IMR-90 (cell line): ENCODE measurements around the gene SH3BGRL. TPM values are rescaled to one million over a fixed set of nuclear protein-coding genes. Genes with fewer than 3 reads are reported as not detected.

Experiments used
- ATAC-seq: fragments of 200-7000 bp; cut with Tn5 transposase; 2 replicates; pipeline ENCODE4 v1.9.1; 2020; ENCODE audit warnings: low read depth, mild to moderate bottlenecking, moderate library complexity
- BruUV-seq: library from RNA; stranded (reverse); fragments of 400-500 nt; replicated peaks from 2 replicates; lab custom pipeline; 2021; lab: Mats Ljungman, UMichigan
- CTCF ChIA-PET: fragments of 300-600 bp; formaldehyde crosslinking; extraction: SDS; loops from one replicate; lab custom pipeline; 2021; ENCODE audit warnings: antibody characterized with exemption; lab: Yijun Ruan, JAX
- POLR2A ChIA-PET: fragments of 300-600 bp; sonication (Branson Sonifier 250); formaldehyde crosslinking; loops from one replicate; lab custom pipeline; 2022; ENCODE audit warnings: antibody characterized with exemption; ENCODE audit not compliant: unreplicated experiment; lab: Charles Lee
- DNase-seq: peaks from one replicate; pipeline ENCODE4 v3.0.0; 2013
- H2AFZ ChIP-seq: replicated peaks from 2 replicates; pipeline ENCODE3; 2013; ENCODE audit warnings: low read length, mild to moderate bottlenecking; ENCODE audit not compliant: poor library complexity
- H2AK5ac ChIP-seq: 2 replicates; pipeline ENCODE4 v1.6.1; 2013; ENCODE audit warnings: low read depth, low read length, inconsistent platforms
- H2AK9ac ChIP-seq: replicated peaks from 2 replicates; pipeline ENCODE3; 2013; ENCODE audit warnings: mild to moderate bottlenecking, low read depth, low read length, moderate library complexity; ENCODE audit not compliant: poor library complexity
- H2BK120ac ChIP-seq: 2 replicates; pipeline ENCODE4 v1.6.1; 2013; ENCODE audit warnings: low read depth, low read length, inconsistent platforms
- H2BK15ac ChIP-seq: 3 replicates; pipeline ENCODE4 v1.6.1; 2013; ENCODE audit warnings: low read depth, low read length, inconsistent platforms
- H2BK20ac ChIP-seq: 2 replicates; pipeline ENCODE4 v1.6.1; 2013; ENCODE audit warnings: low read depth, mild to moderate bottlenecking, inconsistent platforms, low read length, moderate library complexity
- H2BK5ac ChIP-seq: 2 replicates; pipeline ENCODE4 v1.6.1; 2013; ENCODE audit warnings: mild to moderate bottlenecking, low read depth, low read length, inconsistent platforms; ENCODE audit not compliant: poor library complexity, severe bottlenecking
- H3K14ac ChIP-seq: replicated peaks from 2 replicates; pipeline ENCODE4 v1.6.1; 2013; ENCODE audit warnings: low read depth, low read length, inconsistent platforms
- H3K18ac ChIP-seq: 2 replicates; pipeline ENCODE4 v1.6.1; 2013; ENCODE audit warnings: low read depth, low read length, control low read depth
- H3K23ac ChIP-seq: 2 replicates; pipeline ENCODE4 v1.6.1; 2013; ENCODE audit warnings: low read depth, low read length, inconsistent platforms
- H3K27ac ChIP-seq: 2 replicates; pipeline ENCODE4 v1.5.1; 2013; ENCODE audit warnings: mild to moderate bottlenecking, control low read depth, low read length; ENCODE audit not compliant: insufficient read depth
- H3K27me3 ChIP-seq: 2 replicates; pipeline ENCODE4 v1.6.1; 2013; ENCODE audit warnings: low read length; ENCODE audit not compliant: control insufficient read depth, insufficient read depth
- H3K36me3 ChIP-seq: 2 replicates; pipeline ENCODE4 v1.6.1; 2013; ENCODE audit warnings: low read length, mixed read lengths; ENCODE audit not compliant: control insufficient read depth, insufficient read depth
- H3K4ac ChIP-seq: 2 replicates; pipeline ENCODE4 v1.6.1; 2013; ENCODE audit warnings: low read depth, low read length, inconsistent platforms
- H3K4me1 ChIP-seq: 2 replicates; pipeline ENCODE4 v1.6.1; 2013; ENCODE audit warnings: low read length, mixed read lengths; ENCODE audit not compliant: control insufficient read depth, insufficient read depth
- H3K4me2 ChIP-seq: 2 replicates; pipeline ENCODE4 v1.6.1; 2013; ENCODE audit warnings: low read depth, mild to moderate bottlenecking, control low read depth, low read length, moderate library complexity
- H3K4me3 ChIP-seq: 2 replicates; pipeline ENCODE4 v1.5.1; 2013; ENCODE audit warnings: low read depth, mild to moderate bottlenecking, control low read depth, low read length, moderate library complexity; ENCODE audit not compliant: insufficient read depth
- H3K56ac ChIP-seq: 2 replicates; pipeline ENCODE4 v1.6.1; 2013; ENCODE audit warnings: low read length, inconsistent platforms; ENCODE audit not compliant: insufficient read depth; ENCODE audit errors: extremely low read depth
- H3K79me1 ChIP-seq, 2 experiments: 2 replicates each; pipeline ENCODE4 v1.6.1; 2013; ENCODE audit warnings: low read length in 2 of 2, inconsistent platforms in 1 of 2, low read depth in 1 of 2
- H3K9ac ChIP-seq: 2 replicates; pipeline ENCODE4 v1.6.1; 2013; ENCODE audit warnings: low read depth, low read length, control low read depth
- H3K9me1 ChIP-seq: 2 replicates; pipeline ENCODE4 v1.6.1; 2013; ENCODE audit warnings: low read length, inconsistent platforms; ENCODE audit not compliant: insufficient read depth
- H3K9me3 ChIP-seq: 2 replicates; pipeline ENCODE4 v1.6.1; 2013; ENCODE audit warnings: low read length; ENCODE audit not compliant: control insufficient read depth, insufficient read depth
- H4K20me1 ChIP-seq: 2 replicates; pipeline ENCODE4 v1.6.1; 2013; ENCODE audit warnings: low read length, inconsistent platforms; ENCODE audit not compliant: insufficient read depth
- H4K5ac ChIP-seq: 2 replicates; pipeline ENCODE4 v1.6.1; 2013; ENCODE audit warnings: mild to moderate bottlenecking, low read depth, low read length, control low read depth
- H4K8ac ChIP-seq, 2 experiments: 2 replicates each; pipeline ENCODE4 v1.6.1; 2013; ENCODE audit warnings: low read depth in 2 of 2, low read length in 2 of 2, control low read depth in 1 of 2, inconsistent platforms in 1 of 2
- H4K91ac ChIP-seq: 2 replicates; pipeline ENCODE4 v1.6.1; 2013; ENCODE audit warnings: low read depth, low read length, inconsistent platforms; ENCODE audit not compliant: insufficient read depth
- BHLHE40 ChIP-seq: fragments of 150-350 bp; IDR thresholded peaks from 2 replicates; pipeline ENCODE4 v1.6.1; 2016; ENCODE audit warnings: mild to moderate bottlenecking, low read depth, low read length
- CEBPB ChIP-seq: IDR thresholded peaks from 2 replicates; pipeline ENCODE4 v1.6.1; 2012; ENCODE audit warnings: low read depth, low read length, improper control_type of control experiment
- CTCF ChIP-seq: conservative IDR thresholded peaks from 2 replicates; pipeline ENCODE4 v1.5.1; 2012; ENCODE audit warnings: mild to moderate bottlenecking, low read depth, low read length, improper control_type of control experiment
- ELK1 ChIP-seq: fragments of 150-350 bp; IDR thresholded peaks from 2 replicates; pipeline ENCODE4 v1.6.1; 2016; ENCODE audit warnings: low read depth, mild to moderate bottlenecking, low read length, moderate library complexity, borderline replicate concordance
- FOS ChIP-seq: fragments of 150-350 bp; IDR thresholded peaks from 2 replicates; pipeline ENCODE4 v1.6.1; 2016; ENCODE audit warnings: low read depth, low read length
- MAFK ChIP-seq: IDR thresholded peaks from 2 replicates; pipeline ENCODE4 v1.6.1; 2012; ENCODE audit warnings: low read depth, low read length, improper control_type of control experiment
- MAZ ChIP-seq: IDR thresholded peaks from 2 replicates; pipeline ENCODE4 v1.6.1; 2012; ENCODE audit warnings: low read depth, mild to moderate bottlenecking, low read length, improper control_type of control experiment, moderate library complexity, borderline replicate concordance
- MXI1 ChIP-seq: IDR thresholded peaks from 2 replicates; pipeline ENCODE4 v1.6.1; 2012; ENCODE audit warnings: low read depth, mild to moderate bottlenecking, low read length, moderate library complexity, borderline replicate concordance
- NFE2L2 ChIP-seq: fragments of 150-350 bp; IDR thresholded peaks from 2 replicates; pipeline ENCODE4 v1.6.1; 2016; ENCODE audit warnings: low read depth, mild to moderate bottlenecking, low read length
- POLR2A ChIP-seq: IDR thresholded peaks from 2 replicates; pipeline ENCODE4 v1.6.1; 2012; ENCODE audit warnings: mild to moderate bottlenecking, low read depth, low read length
- RFX5 ChIP-seq: IDR thresholded peaks from 2 replicates; pipeline ENCODE4 v1.8.0; 2012; ENCODE audit warnings: low read depth, mild to moderate bottlenecking, low read length, moderate library complexity
- SMC3 ChIP-seq: fragments of 150-350 bp; IDR thresholded peaks from 2 replicates; pipeline ENCODE4 v1.6.1; 2016; ENCODE audit warnings: low read depth, mild to moderate bottlenecking, antibody characterized with exemption, low read length, moderate library complexity
- WGBS, 2 experiments: methylation state at CpG; one replicate each; pipeline versions ENCODE4 v1.1.5 to v1.1.7; 2013; ENCODE audit warnings: missing lambda C conversion rate in 2 of 2; ENCODE audit not compliant: insufficient read length in 1 of 2; ENCODE audit errors: extremely low coverage in 2 of 2; 5-methylcytosine and 5-hydroxymethylcytosine counted together
- dilution Hi-C: fragments of 300-500 bp; cut with HindIII; formaldehyde crosslinking; loops from one replicate; pipeline ENCODE4 v1.14.3; 2018; ENCODE audit warnings: low sequenced_read_pairs; ENCODE audit not compliant: unreplicated experiment
- in situ Hi-C: fragments of 300-500 bp; cut with MboI; formaldehyde crosslinking; loops from 3 replicates; pipeline ENCODE4 v1.14.3; 2019; ENCODE audit warnings: low sequenced_read_pairs, inconsistent platforms, mixed read lengths
- intact Hi-C: fragments of 100-400 bp; cut with micrococcal nuclease; formaldehyde crosslinking; loops from 2 replicates; pipeline ENCODE4 v1.10.0; 2022
- polyA plus RNA-seq, 3 experiments: library from polyadenylated mRNA; depleted of rRNA; stranded (reverse); fragments of >200 nt; gene quantifications; 2 replicates each; pipeline ENCODE4 v1.2.3, GENCODE V29; 2012; ENCODE audit warnings: low replicate concordance in 1 of 3
- total RNA-seq: library from RNA; depleted of rRNA; stranded (reverse); fragments of >200 nt; gene quantifications from 2 replicates; pipeline ENCODE4 v1.2.3, GENCODE V29; 2012

The SH3BGRL gene
- total and polyA plus RNA-seq, 2 of the 4 experiments (the other 2 are of a cell fraction), result 50.7 to 110 TPM

GRCh38 chrX:81291996-81292395, 90.1 kb downstream of the SH3BGRL start:
- no peak overlapping the region for H2BK15ac ChIP-seq
- WGBS, 2 experiments, result no CpG with 5 or more reads among the region's 2 CpGs
- TF ChIP-seq MAFK, result no peak
- no peak for TF ChIP-seq BHLHE40
- no peak for TF ChIP-seq RFX5
- TF ChIP-seq NFE2L2, result no peak
- TF ChIP-seq CTCF, result no peak
- TF ChIP-seq POLR2A, result no peak
- no peak for TF ChIP-seq MAZ
- no peak for TF ChIP-seq FOS
- TF ChIP-seq MXI1, result no peak
- no peak for TF ChIP-seq CEBPB
- TF ChIP-seq SMC3, result no peak
- no peak for TF ChIP-seq ELK1
- no peak overlapping the region for H4K5ac ChIP-seq
- H3K27me3 ChIP-seq, result no peaks in the 10 kb centered on the region
- no peak overlapping the region for H2AK9ac ChIP-seq
- no peaks in the 10 kb centered on the region for H3K79me1 ChIP-seq
- H4K8ac ChIP-seq, result no peak overlapping the region
- in situ Hi-C loops (no loop called here), dilution Hi-C loops (no loop called here), intact Hi-C loops (no loop called here)
- H2BK120ac ChIP-seq, result no peak overlapping the region
- no peak overlapping the region for H3K27ac ChIP-seq
- H3K4me2 ChIP-seq, result no peak overlapping the region
- POLR2A ChIA-PET, result no interaction called here
- no peaks in the 10 kb centered on the region for H4K20me1 ChIP-seq
- no peak overlapping the region for H3K4me3 ChIP-seq
- no peaks in the 10 kb centered on the region; the same call in 1 of the 2 replicates for H3K36me3 ChIP-seq
- no peak overlapping the region for H2AK5ac ChIP-seq
- no TSS peak for BruUV-seq
- no peak overlapping the region for H2AFZ ChIP-seq
- no peak overlapping the region for H2BK5ac ChIP-seq
- no peak for DNase-seq
- H2BK20ac ChIP-seq, result no peak overlapping the region
- ATAC-seq, result no peak
- no peaks in the 10 kb centered on the region for H3K4me1 ChIP-seq
- H3K56ac ChIP-seq, result no peak overlapping the region
- no peak overlapping the region for H4K91ac ChIP-seq
- peaks cover 10% of the 10 kb centered on the region for H3K9me3 ChIP-seq
- H3K23ac ChIP-seq, result no peak overlapping the region
- no peak overlapping the region for H3K14ac ChIP-seq
- no peak overlapping the region for H3K9ac ChIP-seq
- CTCF ChIA-PET, result no interaction called here
- no peak overlapping the region for H3K4ac ChIP-seq
- no peak overlapping the region for H3K18ac ChIP-seq
- H3K9me1 ChIP-seq, result no peaks in the 10 kb centered on the region
